HUES48 (cell line): ENCODE results near the gene NAT14.
"Not testable (repeated sequence)": the region's sequence is repeated elsewhere in the genome, so short reads cannot be mapped to it uniquely, and the experiment has no call there.

Experiments
- H3K27ac ChIP-seq: one replicate; pipeline ENCODE4 v1.7.0; 2013; ENCODE audit warnings: low read depth, low read length, inconsistent platforms
- H3K27me3 ChIP-seq: 2 replicates; pipeline ENCODE4 v1.6.1; 2013; ENCODE audit warnings: mild to moderate bottlenecking, low read length; ENCODE audit not compliant: control insufficient read depth, insufficient read depth
- H3K36me3 ChIP-seq: 2 replicates; pipeline ENCODE4 v1.6.1; 2013; ENCODE audit warnings: low read length; ENCODE audit not compliant: control insufficient read depth, insufficient read depth
- H3K4me1 ChIP-seq: 2 replicates; pipeline ENCODE4 v1.6.1; 2013; ENCODE audit warnings: mild to moderate bottlenecking, low read length; ENCODE audit not compliant: control insufficient read depth, insufficient read depth
- H3K4me3 ChIP-seq: 2 replicates; pipeline ENCODE4 v1.5.1; 2013; ENCODE audit warnings: mild to moderate bottlenecking, low read depth, low read length
- H3K9ac ChIP-seq: 2 replicates; pipeline ENCODE4 v1.6.1; 2013; ENCODE audit warnings: mild to moderate bottlenecking, low read depth, low read length, moderate library complexity
- H3K9me3 ChIP-seq: 2 replicates; pipeline ENCODE4 v1.6.1; 2013; ENCODE audit warnings: low read length; ENCODE audit not compliant: control insufficient read depth, insufficient read depth

NAT14 gene

DNA sequence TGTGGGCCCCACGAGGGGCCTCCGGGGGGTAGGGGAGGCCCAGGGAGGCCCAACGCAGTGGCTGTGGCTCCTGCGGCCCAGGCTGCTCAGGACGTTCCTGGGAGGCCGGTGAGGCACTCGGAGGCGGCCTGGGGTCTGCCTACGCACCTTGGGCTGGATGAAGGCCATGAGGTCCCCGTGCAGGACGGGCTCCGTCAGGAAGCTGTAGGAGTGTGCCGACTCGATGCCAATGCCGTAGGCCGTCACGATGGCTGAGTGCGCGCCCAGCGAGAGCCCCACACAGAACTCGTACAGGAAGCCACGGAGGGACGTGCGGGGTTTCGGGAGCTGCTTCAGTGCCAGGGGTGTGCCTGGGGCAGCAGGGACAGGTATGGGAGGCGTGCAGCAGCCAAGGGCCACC, 46.0 kb downstream of the NAT14 start:
- Histone ChIP-seq H3K27me3 (no peaks in the 10 kb centered on the region), H3K27ac (no peak overlapping the region), H3K36me3 (no peaks in the 10 kb centered on the region), H3K4me3 (no peak overlapping the region), H3K9me3 (no peaks in the 10 kb centered on the region), H3K9ac (no peak overlapping the region), H3K4me1 (peaks cover 8% of the 10 kb centered on the region; the same call in 1 of the 2 replicates)

DNA sequence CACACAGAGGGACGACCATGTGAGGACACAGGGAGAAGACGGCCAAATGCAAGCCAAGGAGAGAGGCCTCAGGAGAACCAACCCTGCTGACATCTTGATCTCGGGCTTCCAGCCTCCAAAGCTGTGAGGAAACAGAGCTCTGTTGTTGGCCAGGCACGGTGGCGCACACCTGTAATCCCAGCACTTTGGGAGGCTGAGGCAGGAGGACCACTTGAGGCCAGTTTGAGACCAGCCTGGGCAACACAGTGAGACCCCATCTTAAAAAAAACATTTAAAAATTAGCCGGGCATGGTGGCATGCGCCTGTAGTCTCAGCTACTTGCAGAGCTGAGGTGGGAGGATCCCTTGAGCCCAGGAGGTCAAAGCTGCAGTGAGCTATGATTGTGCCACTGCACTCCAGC, 49.3 kb downstream of the NAT14 start:
- H3K27me3 ChIP-seq, H3K9me3 ChIP-seq, H3K4me1 ChIP-seq, H3K27ac ChIP-seq, H3K4me3 ChIP-seq, H3K9ac ChIP-seq, H3K36me3 ChIP-seq: not testable (repeated sequence)

DNA sequence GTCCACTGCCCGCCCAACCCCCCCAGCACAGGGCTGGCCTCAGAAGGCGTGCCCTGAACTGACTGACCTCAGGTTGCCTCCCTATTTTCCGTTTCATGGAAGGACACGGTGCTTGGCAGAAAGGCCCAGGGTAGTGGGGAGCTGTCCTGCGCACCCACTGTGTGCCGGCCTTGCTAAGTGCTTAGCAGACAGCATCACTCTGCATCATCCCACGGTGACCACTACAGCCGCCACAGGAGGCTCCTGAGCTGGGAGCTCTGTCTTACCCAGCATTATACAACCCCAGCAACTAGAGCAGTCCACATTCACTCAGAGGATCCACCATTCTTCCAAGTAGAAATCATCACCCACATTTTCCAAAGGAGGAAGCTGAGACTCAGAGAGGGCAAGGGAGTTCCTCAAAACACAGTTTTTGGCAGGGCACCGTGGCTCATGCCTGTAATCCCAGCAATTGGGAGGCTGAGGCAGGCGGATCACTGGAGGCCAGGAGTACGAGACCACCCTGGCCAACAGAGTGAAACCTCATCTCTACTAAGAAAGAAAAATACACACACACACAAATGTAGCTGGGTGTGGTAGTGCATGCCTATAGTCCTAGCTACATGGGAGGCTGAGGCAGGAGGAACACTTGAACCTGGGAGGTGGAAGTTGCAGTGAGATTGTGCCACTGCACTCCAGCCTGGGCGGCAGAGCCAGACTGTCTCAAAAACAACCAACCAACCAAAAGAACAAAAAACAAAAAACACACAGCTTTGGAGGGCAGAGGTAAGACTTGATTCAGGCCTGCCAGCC, 50.4 kb downstream of the NAT14 start:
- Histone ChIP-seq H3K9ac (no peak overlapping the region), H3K4me1 (peaks cover 4% of the 10 kb centered on the region), H3K27ac (no peak overlapping the region), H3K9me3 (no peaks in the 10 kb centered on the region), H3K27me3 (no peaks in the 10 kb centered on the region), H3K4me3 (no peak overlapping the region), H3K36me3 (no peaks in the 10 kb centered on the region)

DNA sequence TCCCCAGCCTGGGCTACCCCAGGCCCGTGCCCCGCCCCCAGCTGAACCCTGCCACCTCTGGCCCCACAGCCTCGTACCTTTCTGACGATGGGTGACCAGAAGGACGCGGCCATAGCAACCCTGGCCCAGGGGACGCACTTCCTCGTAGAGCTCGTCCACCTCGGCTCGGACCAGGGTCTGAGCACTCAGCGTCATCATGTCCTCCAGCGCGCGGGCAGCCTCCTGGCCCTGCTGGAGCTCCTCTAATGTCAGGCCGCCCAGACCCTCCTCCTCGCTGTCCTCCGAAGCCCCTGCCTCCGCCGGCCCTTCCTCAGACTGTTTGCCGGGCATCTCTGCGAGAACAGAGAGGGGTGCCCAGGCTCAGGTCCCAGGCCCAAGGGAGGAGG, 51.0 kb downstream of the NAT14 start:
- H3K9me3 ChIP-seq: no peaks in the 10 kb centered on the region
- H3K27me3 ChIP-seq: no peaks in the 10 kb centered on the region
- H3K36me3 ChIP-seq: no peaks in the 10 kb centered on the region
- no peak overlapping the region for H3K4me3 ChIP-seq
- no peak overlapping the region for H3K9ac ChIP-seq
- H3K4me1 ChIP-seq: peaks cover 4% of the 10 kb centered on the region
- H3K27ac ChIP-seq: no peak overlapping the region

DNA sequence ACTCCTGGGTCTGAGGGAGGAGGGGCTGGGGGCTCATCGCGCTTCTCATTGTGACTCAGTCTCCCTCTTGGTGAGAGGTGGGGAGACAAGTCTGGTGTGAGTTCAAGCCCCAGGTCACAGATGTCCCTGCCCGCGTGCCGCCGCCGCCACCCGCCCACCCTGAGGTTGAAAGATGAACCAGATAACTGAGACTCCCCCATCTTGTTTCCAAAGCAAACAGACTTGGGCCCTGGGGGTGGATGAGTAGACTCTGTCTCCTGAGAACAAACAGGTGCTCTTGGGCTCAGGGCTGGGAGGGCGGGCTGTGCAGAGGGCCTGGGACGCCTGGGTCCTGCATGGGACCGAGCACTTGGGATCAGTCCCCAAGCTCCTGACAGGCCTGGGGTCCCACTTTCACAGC, 51.4 kb downstream of the NAT14 start:
- peaks cover 4% of the 10 kb centered on the region for H3K4me1 ChIP-seq
- no peaks in the 10 kb centered on the region for H3K36me3 ChIP-seq
- no peak overlapping the region for H3K27ac ChIP-seq
- H3K27me3 ChIP-seq: no peaks in the 10 kb centered on the region
- H3K9me3 ChIP-seq: no peaks in the 10 kb centered on the region
- H3K4me3 ChIP-seq: no peak overlapping the region
- H3K9ac ChIP-seq: no peak overlapping the region
